NCI-H1417 treated with DMSO at 0.1 percent for 48 hours (cell line): ENCODE measurements around the gene POLR3B.
"Not testable (repeated sequence)": the region's sequence is repeated elsewhere in the genome, so short reads cannot be mapped to it uniquely, and the experiment has no call there.

Source experiments
- DNase-seq: peaks from one replicate; lab custom pipeline; 2025; lab: John Stamatoyannopoulos, UW

The POLR3B gene

GRCh38 chr12:106461730-106462129 lies 104.2 kb downstream of the POLR3B start:
- DNase-seq, result no peak

- DNase-seq, result not testable (repeated sequence)
Measured at GRCh38 chr12:106465605-106466004, 108.1 kb downstream of the POLR3B start.

GRCh38 chr12:106475662-106476061 lies 118.1 kb downstream of the POLR3B start:
- not testable (repeated sequence) for DNase-seq

GRCh38 chr12:106477627-106478026 lies 120.1 kb downstream of the POLR3B start:
- DNase-seq, result not testable (repeated sequence)

- DNase-seq, result no peak
Measured at GRCh38 chr12:106480251-106480650, 122.7 kb downstream of the POLR3B start.

- DNase-seq, result no peak
Measured at GRCh38 chr12:106481246-106481645, 123.7 kb downstream of the POLR3B start.

GRCh38 chr12:106487664-106488063 lies 130.1 kb downstream of the POLR3B start:
- no peak for DNase-seq

GRCh38 chr12:106488884-106489283 lies 131.3 kb downstream of the POLR3B start:
- DNase-seq, result no peak

GRCh38 chr12:106490264-106490663 lies 132.7 kb downstream of the POLR3B start:
- DNase-seq, result no peak

GRCh38 chr12:106492857-106493256 lies 135.3 kb downstream of the POLR3B start:
- DNase-seq, result no peak

- DNase-seq, result no peak
Measured at GRCh38 chr12:106493531-106493930, 136.0 kb downstream of the POLR3B start.

GRCh38 chr12:106495354-106495965 lies 137.9 kb downstream of the POLR3B start:
- DNase-seq, result no peak

- no peak for DNase-seq
Measured at GRCh38 chr12:106498056-106498455, 140.5 kb downstream of the POLR3B start.

GRCh38 chr12:106499628-106500027 lies 142.1 kb downstream of the POLR3B start:
- no peak for DNase-seq

- no peak for DNase-seq
Measured at GRCh38 chr12:106506691-106507090, 149.1 kb downstream of the POLR3B start.

- DNase-seq, result no peak
Measured at GRCh38 chr12:106508966-106509365, 151.4 kb downstream of the POLR3B start.

- DNase-seq, result no peak
Measured at GRCh38 chr12:106511365-106511764, 153.8 kb downstream of the POLR3B start.

GRCh38 chr12:106517314-106517713 lies 159.8 kb downstream of the POLR3B start:
- DNase-seq, result no peak

GRCh38 chr12:106519607-106520021 lies 162.1 kb downstream of the POLR3B start:
- DNase-seq, result no peak

GRCh38 chr12:106521901-106522300 lies 164.4 kb downstream of the POLR3B start:
- DNase-seq, result no peak

GRCh38 chr12:106522708-106523107 lies 165.2 kb downstream of the POLR3B start:
- no peak for DNase-seq

GRCh38 chr12:106527356-106527755 lies 169.8 kb downstream of the POLR3B start:
- DNase-seq, result no peak

- DNase-seq, result no peak
Measured at GRCh38 chr12:106541201-106541600, 183.7 kb downstream of the POLR3B start.

- no peak for DNase-seq
Measured at GRCh38 chr12:106551410-106551809, 193.9 kb downstream of the POLR3B start.
